ENCODE measurements around the gene TMEM91.
A peak's percentile ranks its signal among the peaks of the same experiment; 100 is the strongest.

TMEM91 gene

DNA sequence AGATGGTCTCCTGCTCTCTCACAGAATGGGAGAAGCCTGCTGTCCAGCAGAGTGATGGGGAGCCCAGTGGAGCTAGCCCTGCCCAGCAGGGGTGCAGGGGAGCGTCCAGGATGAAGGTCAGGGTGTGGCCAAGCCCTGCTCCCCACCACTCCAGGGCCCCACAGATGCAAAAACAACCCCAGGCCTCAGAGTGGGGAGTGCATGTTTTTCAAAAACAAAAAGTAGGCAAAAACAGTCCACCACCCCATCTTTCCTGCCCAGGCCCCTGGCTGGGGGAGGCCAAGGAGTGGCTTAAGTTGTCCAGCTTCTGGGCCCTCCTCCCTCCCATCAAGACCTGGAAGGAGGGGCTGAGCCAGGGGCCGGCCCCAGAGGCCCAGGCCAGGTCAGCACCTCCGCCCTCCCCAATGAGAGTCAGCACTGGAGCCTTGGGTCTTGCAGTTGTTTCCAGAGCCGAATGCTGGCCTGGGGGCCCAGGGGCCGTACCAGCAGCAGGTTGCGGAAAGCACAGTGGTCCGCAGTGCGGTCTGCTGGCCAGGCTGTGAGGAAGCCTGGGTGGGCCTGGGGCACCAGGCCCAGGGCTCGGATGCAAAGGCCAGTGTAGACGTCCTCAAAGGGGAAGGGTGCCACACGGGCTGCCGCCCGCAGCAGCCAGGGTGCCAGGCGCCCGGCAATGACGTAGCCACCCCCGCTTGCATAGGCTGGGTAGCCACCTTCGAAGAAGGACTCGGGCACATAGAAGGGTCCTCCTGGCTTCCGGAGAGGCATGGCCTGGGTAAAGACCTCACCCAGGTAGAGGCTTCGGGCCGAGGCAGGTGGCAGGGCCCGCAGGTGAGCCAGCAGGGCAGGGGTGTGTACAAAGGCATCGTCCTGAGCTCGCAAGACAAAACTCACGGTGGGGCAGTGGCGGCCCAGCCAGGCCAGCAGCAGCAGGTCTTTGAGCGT is 49.1 kb downstream of the TMEM91 start:
- DNase-seq: no peak
- in situ Hi-C loops (cut with MboI; ENCODE audit: low pct_unique_long_range_greater_than_20kb, low sequenced_read_pairs): no loop called here

DNA sequence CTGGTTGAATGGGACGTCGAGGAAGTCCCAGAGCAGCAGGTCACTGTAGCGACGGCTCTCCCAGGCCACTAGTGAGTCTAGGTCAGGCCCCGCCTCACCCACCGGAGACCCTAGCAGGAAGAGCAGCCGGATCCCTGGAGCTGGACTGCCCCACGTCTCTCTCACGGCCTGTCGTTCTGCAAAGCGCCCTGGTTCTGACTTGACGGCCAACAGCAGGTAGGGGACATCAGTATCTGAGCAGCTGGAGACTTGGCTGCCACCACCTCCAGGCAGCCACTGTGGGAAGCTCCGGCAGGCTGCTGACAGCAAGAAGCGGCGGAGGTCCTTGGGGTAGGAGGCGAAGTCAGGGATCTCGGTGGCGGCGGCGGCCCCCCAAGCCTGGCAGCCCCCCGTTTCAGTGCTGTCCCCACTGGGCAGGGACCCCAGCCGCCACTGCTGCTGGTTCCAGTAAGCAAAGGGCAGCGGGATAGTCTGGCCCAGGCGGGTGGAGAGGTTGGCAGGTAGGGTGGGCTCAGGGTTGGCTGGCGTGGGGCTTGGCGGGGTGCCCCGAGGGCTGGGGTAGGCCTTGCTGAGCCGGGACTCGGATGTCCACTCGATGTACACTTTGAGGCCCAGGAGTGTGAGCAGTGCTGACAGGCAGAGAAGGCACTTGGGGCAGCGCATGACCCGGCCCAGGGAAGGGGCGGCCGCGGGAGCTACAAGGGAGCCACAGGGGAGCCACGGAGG is 49.9 kb downstream of the TMEM91 start:
- in situ Hi-C loops (cut with MboI; ENCODE audit: low pct_unique_long_range_greater_than_20kb, low sequenced_read_pairs): no loop called here
- DNase-seq: no peak

DNA sequence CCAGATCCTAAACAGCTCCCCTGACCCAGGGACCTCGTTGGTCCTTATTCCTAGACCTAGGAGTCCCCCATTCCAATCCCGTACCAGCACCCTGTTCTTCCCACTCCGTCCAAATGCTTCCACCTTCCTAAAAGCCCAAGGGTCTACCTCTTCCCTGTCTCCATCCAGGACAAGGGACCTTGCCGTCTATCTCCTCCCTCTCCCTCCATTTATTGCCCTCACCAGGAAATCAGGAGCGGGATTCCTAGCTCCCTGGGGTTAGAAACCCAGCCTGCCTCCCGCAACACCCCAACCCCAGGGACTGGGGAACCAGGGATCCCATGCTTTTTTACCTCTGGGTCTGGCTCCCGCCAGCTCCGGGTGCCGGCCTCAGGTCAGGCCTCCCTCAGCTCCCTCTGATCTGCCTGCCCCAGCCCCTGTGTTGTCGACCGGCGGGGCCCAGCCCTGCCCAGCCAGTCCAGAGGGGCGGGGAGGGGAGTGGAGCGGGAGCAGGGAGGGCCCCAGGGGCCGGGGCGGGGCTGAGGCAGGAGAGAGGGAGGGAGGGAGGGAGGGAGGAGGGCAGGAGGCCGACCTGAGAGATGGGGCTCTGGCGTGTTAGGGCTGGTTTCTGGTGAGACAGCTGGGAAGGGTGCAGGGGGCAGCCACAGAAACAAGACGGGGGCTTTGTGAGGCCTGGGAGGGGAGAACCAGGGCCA is 50.8 kb downstream of the TMEM91 start, which contains the start of gene B3GNT8:
TSS of gene B3GNT8 (minus strand) at position 423 of the 695 bp plus-strand sequence. CDS start 596 bp downstream, outside the sequence.
- peak; percentile 63 for DNase-seq

DNA sequence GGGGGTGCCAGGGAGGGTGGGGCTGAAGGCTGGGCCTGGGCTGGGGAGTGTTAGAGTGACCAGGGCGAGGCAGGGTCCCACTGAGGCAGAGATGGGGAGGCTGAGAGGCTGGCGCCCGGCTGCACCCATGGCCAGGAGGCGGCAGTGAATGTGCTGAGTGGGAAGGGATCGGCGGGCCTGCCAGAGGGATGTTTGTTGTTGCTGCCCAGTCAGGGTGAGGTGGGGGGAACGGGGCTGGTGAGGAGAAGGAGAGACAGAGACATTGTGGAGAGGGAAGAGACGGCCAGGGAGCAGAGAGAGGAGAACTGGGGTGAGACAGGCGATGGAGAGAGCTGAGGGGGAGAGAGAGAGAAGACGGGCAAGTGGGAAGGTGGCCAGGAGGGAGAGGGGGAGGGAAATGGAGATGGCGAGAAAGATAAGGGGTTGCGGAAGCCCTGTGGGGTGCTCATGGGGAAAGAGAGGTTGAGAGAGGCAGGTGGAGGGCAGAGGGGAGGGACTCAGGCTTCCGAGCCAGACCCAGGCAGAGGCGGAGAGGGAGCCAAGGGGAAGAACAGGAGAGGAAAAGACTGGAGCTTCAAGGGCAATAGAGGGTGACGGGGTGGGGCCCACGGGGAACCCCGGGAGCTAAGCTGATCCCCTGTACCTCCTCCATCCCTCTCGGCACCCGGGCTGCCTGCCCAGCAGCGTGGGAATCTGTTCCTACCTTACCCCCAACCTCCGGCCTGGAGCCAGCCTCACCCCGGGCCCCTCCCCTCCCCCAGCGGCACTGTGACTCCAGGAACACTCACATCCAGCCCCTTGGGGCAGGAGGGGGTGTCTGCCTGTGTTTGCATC is 51.5 kb downstream of the TMEM91 start:
- DNase-seq: peak; percentile 91
- in situ Hi-C loops (cut with MboI; ENCODE audit: low pct_unique_long_range_greater_than_20kb, low sequenced_read_pairs): no loop called here

More for the DNA sequence above, 50.8 kb downstream of the TMEM91 start, which contains the start of gene B3GNT8:
- in situ Hi-C loops (cut with MboI; ENCODE audit: low pct_unique_long_range_greater_than_20kb, low sequenced_read_pairs): no loop called here

DNA sequence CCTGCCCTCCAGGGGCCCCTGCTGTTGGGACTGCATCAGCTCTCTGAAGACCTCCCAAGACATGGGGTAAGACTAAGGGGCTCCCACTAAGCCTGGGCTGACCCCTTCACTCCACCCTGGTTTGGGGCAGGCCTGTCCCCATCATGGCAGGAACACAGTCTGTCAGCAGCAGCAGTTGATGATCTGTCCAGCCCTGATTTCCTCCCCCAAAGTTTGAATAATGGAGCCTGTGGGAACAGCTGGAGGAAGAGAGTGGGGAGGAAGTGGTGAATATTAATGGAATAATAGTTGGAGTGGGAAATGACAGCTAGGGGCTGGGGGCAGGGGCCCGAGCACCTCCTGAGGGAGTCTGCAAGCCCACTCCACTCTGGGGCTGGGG is 52.1 kb downstream of the TMEM91 start:
- no peak for DNase-seq
- in situ Hi-C loops (cut with MboI; ENCODE audit: low pct_unique_long_range_greater_than_20kb, low sequenced_read_pairs): no loop called here

DNA sequence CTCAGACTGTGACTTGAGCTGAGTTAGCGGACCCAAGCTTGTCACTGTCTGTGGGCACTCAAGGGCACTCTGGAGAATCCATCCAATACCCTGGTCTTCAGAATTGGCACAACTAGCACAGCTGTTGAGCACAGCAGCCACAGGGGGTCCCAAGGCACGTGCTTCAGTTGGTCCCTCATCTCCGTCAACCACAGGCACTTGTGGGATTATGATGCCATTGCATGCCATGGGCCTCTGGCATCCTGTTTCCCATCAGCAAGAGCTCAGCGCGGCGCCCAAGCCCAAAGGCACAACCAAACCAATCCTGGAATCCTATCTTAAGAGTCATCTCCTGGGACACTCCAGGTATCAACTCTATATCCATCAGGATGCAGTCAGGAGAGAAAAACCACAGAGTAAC is 54.6 kb downstream of the TMEM91 start:
- in situ Hi-C loops (cut with MboI; ENCODE audit: low pct_unique_long_range_greater_than_20kb, low sequenced_read_pairs): no loop called here

DNA sequence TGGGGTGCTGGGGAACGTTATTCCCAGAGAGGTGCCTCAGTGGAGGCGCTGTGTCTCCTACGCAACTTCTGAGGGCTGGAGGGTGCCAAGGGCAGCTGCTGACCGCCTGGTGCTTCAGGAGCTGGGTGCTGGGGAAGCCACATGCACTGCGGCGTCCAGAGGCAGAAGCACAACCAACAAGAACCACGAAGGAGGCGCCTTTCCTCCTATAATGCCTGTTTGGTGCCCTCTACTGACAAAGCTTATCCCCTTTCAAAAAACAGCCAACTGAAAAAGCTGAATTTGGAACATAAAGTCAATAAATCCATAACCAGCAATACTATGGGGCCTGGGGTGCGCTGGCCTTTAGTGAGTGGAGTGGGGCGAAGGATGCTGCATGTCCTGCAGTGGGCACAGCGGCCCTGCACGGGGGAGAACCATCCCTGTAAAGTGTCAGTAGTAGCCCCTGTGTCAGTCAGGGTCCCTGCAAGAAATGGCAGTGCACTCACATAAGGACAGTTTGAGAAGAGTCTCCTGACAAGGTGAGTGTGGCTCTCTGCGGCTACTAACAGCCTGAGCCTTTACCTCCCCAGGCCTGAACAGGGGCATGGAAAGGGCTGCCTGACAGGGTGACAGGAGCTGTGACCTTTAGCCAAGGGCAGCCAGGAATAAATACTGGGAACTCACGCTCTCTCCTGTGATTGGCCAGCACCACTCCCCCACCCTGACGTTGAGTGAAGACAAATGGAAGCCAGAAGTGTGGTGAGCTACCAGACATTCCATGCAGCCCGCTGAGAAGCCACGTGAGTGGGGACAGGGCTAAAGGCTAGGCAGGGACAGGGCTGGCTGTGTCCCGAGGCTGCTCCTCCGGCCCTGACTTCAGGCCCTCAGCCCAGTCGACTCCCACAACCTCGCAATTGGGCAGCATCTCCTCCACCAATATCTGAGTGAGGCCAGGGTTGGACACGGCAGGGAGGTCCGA is 55.4 kb downstream of the TMEM91 start:
- in situ Hi-C loops (cut with MboI; ENCODE audit: low pct_unique_long_range_greater_than_20kb, low sequenced_read_pairs): no loop called here
- peak; percentile 72 for DNase-seq

More for the DNA sequence above, 54.6 kb downstream of the TMEM91 start:
- no peak for DNase-seq

DNA sequence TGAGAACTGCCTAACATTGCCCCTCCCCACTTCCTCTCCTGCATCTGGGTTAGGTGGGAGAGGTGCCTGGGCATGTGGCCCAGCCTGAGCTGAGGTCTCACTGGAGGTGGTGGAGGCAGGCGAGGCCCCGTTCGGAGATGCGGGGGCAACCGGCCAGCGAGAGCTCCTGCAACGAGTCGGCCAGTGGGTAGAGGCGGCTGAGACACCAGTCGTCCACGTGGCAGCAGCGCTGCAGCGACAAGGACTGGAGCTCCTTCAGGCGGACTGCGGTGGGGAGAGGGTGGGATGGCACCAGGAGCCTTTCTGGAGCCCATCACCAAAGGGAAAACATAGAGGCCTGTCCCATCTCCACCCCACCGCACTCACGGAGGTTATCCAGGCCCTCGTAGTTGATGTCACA is 56.8 kb downstream of the TMEM91 start:
- in situ Hi-C loops (cut with MboI; ENCODE audit: low pct_unique_long_range_greater_than_20kb, low sequenced_read_pairs): no loop called here
- no peak for DNase-seq

All from KBM-7 (cell line).